ENCODE measurements around the gene ACTR2. TPM values are rescaled to one million over a fixed set of nuclear protein-coding genes. Genes with fewer than 3 reads are reported as not detected.
"Not testable (repeated sequence)": the region's sequence is repeated elsewhere in the genome, so short reads cannot be mapped to it uniquely, and the experiment has no call there.

The ACTR2 gene
- total RNA-seq, 2 donors from 2014 or later, result 130 to 145 TPM

DNA sequence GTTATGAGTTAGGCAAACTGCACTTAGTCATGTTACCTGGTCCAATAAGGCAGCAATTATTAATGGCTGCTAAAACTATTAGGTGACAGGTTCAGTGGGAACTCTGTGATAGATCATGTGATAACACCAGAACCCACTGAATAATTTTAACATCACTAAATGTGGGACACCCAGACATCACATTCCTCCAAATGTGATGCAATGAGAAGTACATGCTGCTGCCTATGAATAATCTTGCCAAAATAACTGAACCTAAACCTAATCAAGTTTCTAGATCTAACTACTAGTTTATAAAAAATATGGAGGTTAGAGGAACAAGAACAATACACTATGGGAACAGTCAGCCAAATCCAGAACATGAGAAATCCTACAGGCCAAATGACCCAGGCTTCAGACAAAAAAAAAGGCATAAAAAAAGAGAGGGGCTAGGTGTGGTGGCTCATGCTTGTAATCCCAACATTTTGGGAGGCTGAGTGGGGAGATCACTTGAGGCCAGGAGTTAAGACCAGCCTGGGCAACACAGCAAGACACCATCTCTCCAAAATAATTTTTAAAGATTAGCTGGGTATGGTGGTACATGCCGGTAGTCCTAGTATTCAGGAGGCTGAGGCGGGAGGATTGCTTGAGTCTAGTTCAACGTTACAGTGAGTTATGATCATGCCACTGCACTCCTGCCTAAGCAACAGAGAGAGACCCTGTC, 7.0 kb upstream of the ACTR2 start:
- DNase-seq (no peak), ATAC-seq (no peak)
- intact Hi-C loops (cut with DNase I), result no loop called here

DNA sequence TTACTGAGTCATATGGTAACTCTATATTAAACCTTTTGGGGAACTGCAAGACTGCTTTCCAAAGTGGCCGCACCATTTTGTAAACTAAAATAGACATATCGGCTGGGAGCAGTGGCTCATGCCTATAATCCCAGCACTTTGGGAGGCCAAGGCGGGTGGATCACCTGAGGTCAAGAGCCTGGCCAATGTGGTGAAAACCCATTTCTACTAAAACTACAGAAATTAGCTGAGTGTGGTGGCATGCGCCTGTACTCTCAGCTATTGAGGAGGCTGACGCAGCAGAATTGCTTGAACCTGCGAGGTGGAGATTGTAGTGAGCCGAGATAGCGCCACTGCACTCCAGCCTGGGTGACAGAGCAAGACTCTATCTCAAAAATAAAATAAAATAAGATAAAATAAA, 6.4 kb upstream of the ACTR2 start:
- ATAC-seq; intact Hi-C loops (cut with DNase I); DNase-seq: not testable (repeated sequence)

GRCh38 chr2:65227020-65227455, 593 bp upstream of the ACTR2 start:
- DNase-seq, result no peak
- ATAC-seq, result peak; percentile 8 to 19
- intact Hi-C loops (cut with DNase I), result no loop called here

DNA sequence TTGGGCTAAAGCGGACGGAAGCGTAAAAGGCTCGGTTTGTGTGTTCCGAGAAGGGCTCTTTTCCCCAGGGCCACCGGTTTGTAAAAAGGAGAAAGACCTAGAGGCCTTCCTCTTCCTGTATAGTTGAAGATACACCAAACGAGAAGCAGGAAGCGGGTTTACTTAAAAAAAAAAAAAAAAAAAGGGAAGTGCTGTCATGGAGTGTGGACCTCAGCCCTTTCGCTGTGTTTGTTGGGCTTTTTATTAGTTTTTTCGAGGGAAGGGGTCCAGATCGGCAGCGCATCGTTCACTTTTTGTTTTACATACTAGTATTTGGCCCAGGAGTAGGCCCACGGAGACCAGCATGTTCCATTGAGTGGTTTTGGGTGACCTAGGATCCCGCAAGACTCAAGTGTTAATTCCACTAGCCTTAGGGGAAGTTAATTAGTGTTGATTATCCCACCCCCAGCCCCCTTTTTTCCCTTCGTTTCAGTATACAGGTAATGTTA, 676 bp downstream of the ACTR2 start:
- DNase-seq, result no peak
- ATAC-seq, result peak; percentile 62 to 70
- intact Hi-C loops (cut with DNase I), result no loop called here

DNA sequence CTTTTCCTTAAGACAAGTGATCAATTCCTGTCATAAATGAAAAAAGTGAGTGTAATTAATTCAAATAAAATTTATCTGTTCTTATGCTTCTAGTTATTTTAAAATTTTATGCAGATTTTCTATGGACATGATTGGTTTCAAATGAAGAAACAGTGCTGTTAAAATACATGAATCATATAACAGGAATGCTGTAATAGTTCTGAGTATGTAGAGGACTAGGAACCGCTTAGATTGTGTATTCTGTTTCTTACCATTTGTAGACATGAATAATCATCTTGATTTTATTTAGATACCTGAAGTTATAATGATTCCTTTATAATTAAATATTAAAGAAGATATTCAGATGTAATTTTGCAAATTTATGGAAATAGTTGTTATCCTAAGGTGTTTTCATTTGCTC, 3.5 kb downstream of the ACTR2 start:
- no peak for DNase-seq
- intact Hi-C loops (cut with DNase I), result no loop called here
- no peak for ATAC-seq

- DNase-seq (no peak), ATAC-seq (no peak)
- intact Hi-C loops (cut with DNase I), result no loop called here
These were observed 4.4 kb downstream of the ACTR2 start for GRCh38 chr2:65231892-65232477.

GRCh38 chr2:65232636-65233035, 5.0 kb downstream of the ACTR2 start:
- ATAC-seq (no peak), DNase-seq (no peak)

GRCh38 chr2:65240657-65241056, 13.0 kb downstream of the ACTR2 start:
- intact Hi-C loops (cut with DNase I), result no loop called here
- ATAC-seq, result no peak
- DNase-seq, result no peak

More at GRCh38 chr2:65232636-65233035, 5.0 kb downstream of the ACTR2 start:
- intact Hi-C loops (cut with DNase I), result no loop called here

GRCh38 chr2:65244452-65244851, 16.8 kb downstream of the ACTR2 start:
- DNase-seq; ATAC-seq; intact Hi-C loops (cut with DNase I): not testable (repeated sequence)

- DNase-seq (no peak), ATAC-seq (no peak)
- intact Hi-C loops (cut with DNase I), result no loop called here
These were observed 25.0 kb downstream of the ACTR2 start for GRCh38 chr2:65252640-65253039.

DNA sequence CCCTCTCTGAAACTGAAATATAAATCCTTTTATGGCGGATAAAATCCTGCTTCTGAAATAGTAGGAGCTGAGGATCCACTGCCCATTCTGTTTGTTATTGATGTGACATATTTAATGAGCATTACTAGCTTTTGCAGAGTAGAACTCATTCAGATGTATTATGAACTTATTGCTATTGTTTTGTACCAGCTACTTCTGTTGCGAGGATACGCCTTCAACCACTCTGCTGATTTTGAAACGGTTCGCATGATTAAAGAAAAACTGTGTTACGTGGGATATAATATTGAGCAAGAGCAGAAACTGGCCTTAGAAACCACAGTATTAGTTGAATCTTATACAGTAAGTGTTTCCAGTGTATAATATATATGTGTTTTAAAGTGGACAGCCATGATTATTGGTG, 27.7 kb downstream of the ACTR2 start:
- no peak for ATAC-seq
- intact Hi-C loops (cut with DNase I), result no loop called here

GRCh38 chr2:65256054-65256453, 28.4 kb downstream of the ACTR2 start:
- intact Hi-C loops (cut with DNase I), result no loop called here
- ATAC-seq (no peak), DNase-seq (no peak)

More for the DNA sequence above, 27.7 kb downstream of the ACTR2 start:
- DNase-seq, result no peak

- ATAC-seq; intact Hi-C loops (cut with DNase I): not testable (repeated sequence)
These were observed 30.2 kb downstream of the ACTR2 start for GRCh38 chr2:65257866-65258265.

GRCh38 chr2:65261676-65262075, 34.0 kb downstream of the ACTR2 start:
- DNase-seq, result no peak
- intact Hi-C loops (cut with DNase I), result no loop called here
- no peak for ATAC-seq

More at GRCh38 chr2:65257866-65258265, 30.2 kb downstream of the ACTR2 start:
- not testable (repeated sequence) for DNase-seq

GRCh38 chr2:65263262-65263661, 35.6 kb downstream of the ACTR2 start:
- no peak for ATAC-seq
- intact Hi-C loops (cut with DNase I), result no loop called here
- DNase-seq, result no peak

GRCh38 chr2:65263986-65264385, 36.4 kb downstream of the ACTR2 start:
- intact Hi-C loops (cut with DNase I), result no loop called here
- no peak for DNase-seq

DNA sequence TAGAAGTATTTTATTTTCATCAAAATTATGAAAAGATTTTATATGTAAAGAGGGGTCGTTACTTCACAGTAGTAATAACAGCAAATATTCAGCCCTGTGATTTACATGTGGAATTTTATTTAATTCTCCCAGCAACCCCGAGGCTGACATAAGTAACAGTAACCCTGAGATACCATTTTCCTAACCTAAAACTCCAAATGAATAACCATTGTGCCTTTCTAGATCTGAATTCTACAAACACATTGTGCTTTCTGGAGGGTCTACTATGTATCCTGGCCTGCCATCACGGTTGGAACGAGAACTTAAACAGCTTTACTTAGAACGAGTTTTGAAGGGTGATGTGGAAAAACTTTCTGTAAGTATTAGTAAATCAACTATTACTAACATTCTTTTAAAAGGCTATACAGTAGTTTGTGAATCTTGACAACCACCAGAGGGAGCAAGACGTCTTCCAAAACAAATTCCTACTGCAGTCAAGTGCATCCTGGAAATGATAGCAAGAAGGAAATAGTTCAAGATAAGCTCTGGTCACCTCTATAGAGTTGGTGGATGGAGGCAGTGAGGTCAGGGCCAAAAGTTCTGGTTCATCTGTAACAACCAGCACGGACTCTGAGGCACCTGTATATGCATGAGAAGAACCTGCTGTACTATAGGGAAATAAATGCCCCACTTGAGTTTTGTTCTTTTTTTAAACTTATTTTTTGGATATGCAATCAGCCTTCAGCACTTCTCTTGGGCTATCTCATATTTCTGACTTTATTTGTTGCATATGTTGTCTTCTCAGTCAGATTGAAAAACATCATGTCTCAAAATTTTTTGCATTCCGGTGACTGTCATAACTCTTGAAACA, 37.4 kb downstream of the ACTR2 start:
- intact Hi-C loops (cut with DNase I), result loop anchor here (1.0 to 5.0 kb wide), 3 partner anchors 172 to 288 kb away; no protein-coding TSS in a partner anchor
- DNase-seq, result no peak
- peak; percentile 72 to 85 for ATAC-seq

More at GRCh38 chr2:65263986-65264385, 36.4 kb downstream of the ACTR2 start:
- no peak for ATAC-seq

- intact Hi-C loops (cut with DNase I), result loop anchor here (1.0 to 5.0 kb wide), 3 partner anchors 172 to 288 kb away; no protein-coding TSS in a partner anchor
- ATAC-seq (no peak), DNase-seq (no peak)
These were observed 38.0 kb downstream of the ACTR2 start for GRCh38 chr2:65265671-65266045.

- intact Hi-C loops (cut with DNase I), result loop anchor here (5.0 kb wide), 2 partner anchors 170 to 285 kb away; no protein-coding TSS in a partner anchor
- DNase-seq, result no peak
- ATAC-seq, result no peak
These were observed 39.4 kb downstream of the ACTR2 start for GRCh38 chr2:65267008-65267407.
